Brain pericyte (primary cell): ENCODE results near the gene MFAP3L.

Source experiments
- DNase-seq: peaks from one replicate; pipeline ENCODE4 v3.0.0-alpha.2; 2012; ENCODE audit warnings: low read depth, low spot score

Gene MFAP3L

GRCh38 chr4:169941141-169941540, 85.1 kb downstream of the MFAP3L start:
- DNase-seq = no peak

- no peak for DNase-seq
These were observed 85.7 kb downstream of the MFAP3L start for GRCh38 chr4:169940460-169940859.
